GM12891 (cell line): ENCODE data around the gene TDRD15. TPM values are rescaled to one million over a fixed set of nuclear protein-coding genes. Genes with fewer than 3 reads are reported as not detected.

ENCODE experiments used
- DNase-seq: peaks from one replicate; pipeline ENCODE4 v3.0.0; 2011; ENCODE audit warnings: low spot score; ENCODE audit not compliant: insufficient read length
- FAIRE-seq: peaks from 2 replicates; lab custom pipeline; 2011; peaks lifted over from hg19 to GRCh38; lab: Jason Lieb, UNC
- PAX5 ChIP-seq: IDR thresholded peaks from 2 replicates; pipeline ENCODE4 v1.6.1; 2011; ENCODE audit warnings: low read length, moderate library complexity, mild to moderate bottlenecking; ENCODE audit not compliant: insufficient read depth, severe bottlenecking
- POLR2A ChIP-seq: IDR thresholded peaks from 2 replicates; pipeline ENCODE4 v1.6.1; 2011; ENCODE audit warnings: low read depth, low read length, control low read depth
- POLR2AphosphoS5 ChIP-seq: IDR thresholded peaks from 2 replicates; pipeline ENCODE4 v1.6.1; 2011; ENCODE audit warnings: low read depth, low read length, control low read depth
- POU2F2 ChIP-seq: IDR thresholded peaks from 2 replicates; pipeline ENCODE4 v1.6.1; 2011; ENCODE audit warnings: low read depth, mild to moderate bottlenecking, control low read depth, low read length, moderate library complexity
- SPI1 ChIP-seq: IDR thresholded peaks from 2 replicates; pipeline ENCODE4 v1.6.1; 2011; ENCODE audit warnings: low read depth, low read length, control low read depth
- TAF1 ChIP-seq: IDR thresholded peaks from 2 replicates; pipeline ENCODE4 v1.6.1; 2011; ENCODE audit warnings: low read depth, low read length, control low read depth
- polyA plus RNA-seq: library from polyadenylated mRNA; unstranded; fragments of >200 nt; gene quantifications from one replicate; pipeline ENCODE4 v1.2.1, GENCODE V29; 2012; ENCODE audit warnings: low read depth, missing spikeins, inconsistent platforms; ENCODE audit not compliant: missing spikeins

TDRD15 gene
- 0.03 TPM for polyA plus RNA-seq

GRCh38 chr2:21123473-21124393, at the start of gene TDRD15:
Gene TDRD15 (plus strand): TSS chr2:21123968. CDS start chr2:21137468, 13,500 bp downstream.
- FAIRE-seq (no peak), DNase-seq (no peak)
- TF ChIP-seq PAX5 (no peak), POU2F2 (no peak), SPI1 (no peak), TAF1 (no peak), POLR2A (no peak), POLR2AphosphoS5 (no peak)

DNA sequence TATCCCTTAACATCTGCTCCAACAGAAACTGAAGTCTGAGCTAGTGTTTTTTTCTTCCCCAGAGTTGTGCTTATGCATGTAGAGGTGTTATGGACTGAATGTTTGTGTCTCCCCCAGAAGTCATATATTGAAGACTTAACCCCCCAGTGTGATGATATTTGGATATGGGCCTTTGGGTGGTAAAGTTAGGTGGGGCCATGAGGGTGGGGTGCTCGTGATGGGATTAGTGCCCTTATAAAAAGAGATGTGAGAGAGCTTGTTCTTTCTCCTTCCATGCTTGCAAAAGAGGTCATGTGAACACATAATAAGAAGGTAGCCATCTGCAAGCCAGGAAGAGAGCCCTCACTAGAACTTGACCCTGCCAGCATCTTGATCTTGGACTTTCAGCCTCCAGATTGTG, 45.5 kb upstream of the TDRD15 start:
- FAIRE-seq: no peak
- TF ChIP-seq PAX5 (no peak), POLR2A (no peak), SPI1 (no peak)

GRCh38 chr2:21083482-21083881, 40.3 kb upstream of the TDRD15 start:
- TF ChIP-seq SPI1: no peak
- no peak for TF ChIP-seq POU2F2
- no peak for TF ChIP-seq POLR2A
- TF ChIP-seq TAF1: no peak
- no peak for TF ChIP-seq POLR2AphosphoS5
- no peak for TF ChIP-seq PAX5
- FAIRE-seq (no peak), DNase-seq (no peak)

More for the DNA sequence above, 45.5 kb upstream of the TDRD15 start:
- DNase-seq: no peak

DNA sequence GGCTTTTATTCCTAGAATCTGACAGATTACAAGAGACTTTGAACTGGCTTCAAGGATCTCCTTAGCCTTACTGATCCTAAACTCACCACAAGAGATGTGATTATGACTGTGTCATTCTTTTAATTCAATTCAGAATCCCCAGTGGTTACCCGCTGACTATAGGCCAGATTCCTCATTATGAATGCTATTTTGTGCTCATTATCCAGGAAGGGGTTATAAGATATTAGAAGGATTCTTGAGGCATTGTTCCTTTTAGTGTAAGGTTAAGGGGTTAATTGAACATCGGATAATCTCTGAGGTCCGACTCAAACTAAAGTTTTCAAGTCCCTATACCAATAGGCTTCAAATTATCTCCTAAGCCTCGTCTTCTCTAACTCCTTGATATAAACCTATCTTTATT, 39.4 kb upstream of the TDRD15 start:
- TF ChIP-seq POLR2AphosphoS5 (no peak), SPI1 (no peak), POU2F2 (no peak), TAF1 (no peak), PAX5 (no peak), POLR2A (no peak)
- FAIRE-seq: no peak
- DNase-seq: no peak

DNA sequence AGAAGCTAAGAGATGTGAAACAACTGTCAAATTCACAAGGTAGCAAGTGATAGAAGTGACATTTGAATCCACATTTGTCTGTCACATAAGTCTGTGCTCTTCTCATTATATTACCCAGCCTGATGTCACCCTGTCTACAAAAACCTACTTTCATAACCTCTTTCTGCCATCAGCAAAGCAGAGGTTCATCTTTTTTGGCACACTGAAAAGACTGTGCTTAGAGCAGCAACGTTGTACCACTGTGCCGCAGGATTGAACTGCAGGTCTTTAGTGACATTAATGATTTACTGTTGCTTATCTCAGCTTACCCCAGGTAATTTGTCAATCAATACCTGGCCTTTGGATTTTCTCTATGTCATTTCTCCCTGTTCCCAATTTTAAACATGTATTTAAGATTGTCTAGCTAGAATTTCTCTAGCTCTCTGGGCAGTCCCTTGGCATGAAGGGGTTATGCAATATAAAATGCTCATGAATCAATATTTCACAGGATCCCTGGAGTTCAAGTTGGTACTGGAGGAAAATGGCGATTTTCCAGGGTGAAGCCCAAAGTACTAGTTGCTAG, 31.4 kb upstream of the TDRD15 start:
- TF ChIP-seq SPI1: no peak
- no peak for TF ChIP-seq POU2F2
- no peak for TF ChIP-seq POLR2A
- no peak for TF ChIP-seq TAF1
- no peak for TF ChIP-seq PAX5
- no peak for TF ChIP-seq POLR2AphosphoS5
- no peak for FAIRE-seq
- DNase-seq: no peak

DNA sequence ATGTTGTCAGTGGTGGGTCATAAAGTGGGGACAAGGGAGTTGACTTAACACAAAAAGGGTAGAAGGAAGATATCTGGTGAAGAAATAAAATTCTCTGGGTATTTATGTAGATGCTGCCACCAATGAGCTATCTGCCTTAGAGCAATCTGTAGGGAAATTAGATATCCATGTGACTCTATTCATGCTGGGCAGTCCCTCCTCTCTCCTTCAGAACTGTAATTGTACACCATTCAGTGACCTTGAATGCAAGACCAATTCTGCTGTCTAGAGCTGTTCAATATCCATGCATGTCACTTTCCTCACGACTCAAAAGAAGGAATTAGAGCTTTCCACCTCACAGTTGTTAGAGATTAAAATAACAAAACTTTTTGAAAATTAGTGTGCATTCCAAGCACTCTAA, 28.6 kb upstream of the TDRD15 start:
- FAIRE-seq: no peak
- DNase-seq: no peak
- TF ChIP-seq POLR2A (no peak), PAX5 (no peak), SPI1 (no peak), POLR2AphosphoS5 (no peak), TAF1 (no peak), POU2F2 (no peak)

DNA sequence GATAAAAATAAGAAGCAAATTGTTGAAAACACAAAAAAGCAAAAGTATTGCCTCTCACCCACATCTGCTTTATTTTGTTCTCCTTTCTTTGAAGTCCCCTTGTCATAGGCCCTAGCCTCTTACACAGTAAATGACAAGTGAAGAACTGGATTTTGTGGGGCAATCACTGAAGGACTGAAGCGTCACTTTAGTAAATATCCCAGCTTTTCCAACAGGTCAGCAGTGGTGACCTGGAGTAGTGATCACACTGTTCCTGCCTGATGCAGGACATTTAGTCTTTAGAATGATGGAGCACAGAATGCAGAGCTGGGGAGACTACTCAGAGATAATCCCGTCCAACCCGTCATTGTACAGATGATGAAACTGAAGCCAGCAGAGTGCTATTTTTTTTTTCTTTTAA, 28.1 kb upstream of the TDRD15 start:
- FAIRE-seq (no peak), DNase-seq (no peak)
- TF ChIP-seq POLR2AphosphoS5 (no peak), POLR2A (no peak), SPI1 (no peak), PAX5 (no peak), TAF1 (no peak), POU2F2 (no peak)

DNA sequence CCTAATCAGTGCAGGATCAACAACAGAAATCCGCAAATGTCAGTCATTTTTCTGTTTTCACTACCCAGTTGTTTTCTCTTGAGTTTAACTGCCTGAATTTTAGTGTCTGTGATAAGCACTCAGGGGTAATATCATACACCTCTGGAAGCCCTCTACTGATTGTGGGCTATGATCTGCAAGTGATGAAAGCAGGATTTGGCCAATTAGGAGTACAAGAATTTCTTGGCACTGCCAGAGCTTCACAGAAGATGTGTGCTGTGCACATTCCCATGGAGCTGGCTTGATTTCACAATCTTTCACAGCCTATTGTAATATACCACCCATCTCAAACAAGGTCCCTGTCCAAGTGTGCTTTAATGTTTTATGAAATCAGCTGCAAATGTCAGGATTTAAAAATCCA, 27.3 kb upstream of the TDRD15 start:
- FAIRE-seq (no peak), DNase-seq (no peak)
- TF ChIP-seq POU2F2: no peak
- TF ChIP-seq POLR2A: no peak
- TF ChIP-seq PAX5: no peak
- TF ChIP-seq SPI1: no peak
- TF ChIP-seq TAF1: no peak
- TF ChIP-seq POLR2AphosphoS5: no peak

DNA sequence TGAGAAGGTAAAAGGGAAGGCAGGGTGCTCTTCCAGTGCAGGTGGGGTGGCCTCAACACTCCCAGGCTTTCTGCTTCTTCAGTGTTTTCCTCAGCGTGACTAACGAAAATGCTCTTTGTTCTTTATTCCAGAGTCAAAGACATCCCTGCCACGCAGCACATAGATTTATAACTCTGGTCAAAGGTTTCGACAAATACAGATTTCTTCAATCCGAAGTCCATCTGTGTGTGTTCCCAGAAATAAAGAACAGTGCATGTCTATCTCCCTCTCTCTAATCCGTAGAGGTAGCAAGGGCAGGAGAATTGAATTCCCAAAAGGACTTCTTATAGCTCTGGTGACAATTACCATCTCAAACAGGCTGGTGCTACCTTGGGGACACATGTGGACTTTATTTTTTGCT, 26.4 kb upstream of the TDRD15 start:
- TF ChIP-seq POLR2AphosphoS5 (no peak), TAF1 (no peak), SPI1 (no peak), POLR2A (no peak), POU2F2 (no peak), PAX5 (no peak)
- no peak for FAIRE-seq
- no peak for DNase-seq
